Ectodermal cell (in vitro differentiated cells): ENCODE data around the gene PIGB. TPM values are rescaled to one million over a fixed set of nuclear protein-coding genes. Genes with fewer than 3 reads are reported as not detected.
A peak's percentile ranks its signal among the peaks of the same experiment; 100 is the strongest.
"Not testable (repeated sequence)": the region's sequence is repeated elsewhere in the genome, so short reads cannot be mapped to it uniquely, and the experiment has no call there.

Experiments used
- H3K27ac ChIP-seq: 2 replicates; pipeline ENCODE4 v1.7.0; 2013; ENCODE audit warnings: mild to moderate bottlenecking, low read depth, low read length; ENCODE audit not compliant: insufficient read depth, poor library complexity, severe bottlenecking
- H3K27me3 ChIP-seq: 2 replicates; pipeline ENCODE4 v1.7.0; 2013; ENCODE audit warnings: mild to moderate bottlenecking, low read length; ENCODE audit not compliant: insufficient read depth, control insufficient read depth, poor library complexity, severe bottlenecking
- H3K36me3 ChIP-seq: one replicate; pipeline ENCODE4 v1.7.0; 2013; ENCODE audit warnings: low read length; ENCODE audit not compliant: control insufficient read depth, insufficient read depth
- H3K4me1 ChIP-seq: one replicate; pipeline ENCODE4 v1.7.0; 2013; ENCODE audit warnings: low read length; ENCODE audit not compliant: control insufficient read depth, insufficient read depth
- H3K4me3 ChIP-seq: 2 replicates; pipeline ENCODE4 v1.7.0; 2013; ENCODE audit warnings: low read depth, low read length, control low read depth; ENCODE audit not compliant: insufficient read depth
- H3K9me3 ChIP-seq: 2 replicates; pipeline ENCODE4 v1.7.0; 2013; ENCODE audit warnings: mild to moderate bottlenecking, low read length, moderate library complexity; ENCODE audit not compliant: control insufficient read depth
- WGBS, 2 experiments: methylation state at CpG; one replicate each; pipeline ENCODE4 v1.1.7; 2013; ENCODE audit warnings: missing lambda C conversion rate in 2 of 2; 5-methylcytosine and 5-hydroxymethylcytosine counted together
- polyA plus RNA-seq, 4 experiments: library from polyadenylated mRNA; stranded (reverse); fragments of 50-300 nt; gene quantifications; one replicate each; pipeline ENCODE4 v1.2.3, GENCODE V29; 2013

PIGB gene
- polyA plus RNA-seq (2013, experiment 1 of 4), result 13.8 TPM
- polyA plus RNA-seq (2013, experiment 2 of 4), result 16.3 TPM
- 14.6 TPM for polyA plus RNA-seq (2013, experiment 3 of 4)
- polyA plus RNA-seq (2013, experiment 4 of 4), result 12.7 TPM

DNA sequence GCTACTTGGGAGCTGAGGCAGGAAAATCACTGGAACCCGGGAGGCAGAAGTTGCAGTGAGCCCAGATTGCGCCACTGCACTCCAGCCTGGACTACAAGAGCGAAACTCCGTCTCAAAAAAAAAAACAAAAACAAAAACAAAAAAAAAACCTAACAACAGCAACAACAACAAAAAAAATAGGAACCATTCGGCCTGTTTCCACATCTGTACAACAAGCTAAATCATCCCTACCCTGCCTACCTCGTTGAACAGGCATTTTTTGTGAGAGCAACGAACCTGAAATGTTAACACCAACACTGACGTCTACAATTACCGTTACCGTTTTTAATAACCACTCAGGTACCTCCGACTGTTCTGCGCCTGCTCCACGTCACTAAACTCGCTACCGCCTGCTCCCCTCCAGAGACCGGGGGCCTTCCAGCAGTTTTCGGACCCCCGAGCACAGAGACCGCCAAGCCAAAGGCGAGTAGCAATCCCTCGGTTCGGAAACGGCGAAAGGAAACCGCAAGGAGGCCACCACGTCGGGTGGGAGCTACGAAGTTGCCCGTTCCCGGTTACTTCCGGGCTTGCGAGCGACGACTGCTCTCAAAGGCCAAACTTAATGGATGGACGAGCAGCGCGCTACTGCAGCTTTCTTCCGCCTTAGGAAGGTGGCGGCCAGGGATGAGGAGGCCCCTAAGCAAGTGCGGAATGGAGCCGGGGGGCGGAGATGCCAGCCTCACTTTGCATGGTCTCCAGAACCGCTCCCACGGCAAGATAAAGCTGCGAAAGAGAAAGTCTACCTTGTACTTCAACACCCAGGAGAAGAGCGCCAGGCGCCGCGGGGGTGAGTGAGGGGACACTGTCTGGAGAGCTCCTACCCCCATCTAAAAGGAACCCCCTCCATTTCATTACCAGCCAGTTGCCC lies at the start of gene PIGB, which contains the start of gene PIGBOS1:
PIGB (plus strand) TSS at position 635 of the 907 bp plus-strand sequence; CDS start at position 664, 29 bp downstream.
PIGBOS1 (minus strand) TSS at position 536 of the 907 bp plus-strand sequence. CDS start 1,331 bp downstream, outside the sequence.
- H3K4me1 ChIP-seq, result no peaks in the 10 kb centered on the region
- H3K36me3 ChIP-seq, result no peaks in the 10 kb centered on the region
- H3K27me3 ChIP-seq, result no peaks in the 10 kb centered on the region
- WGBS, 2 experiments, result 4 to 6% methylated on average over 45 to 49 of the region's 49 CpGs
- H3K9me3 ChIP-seq, result no peaks in the 10 kb centered on the region
- peak within 1 kb of the TSS; percentile 91 for H3K4me3 ChIP-seq
- peak within 1 kb of the TSS; percentile 74 for H3K27ac ChIP-seq

DNA sequence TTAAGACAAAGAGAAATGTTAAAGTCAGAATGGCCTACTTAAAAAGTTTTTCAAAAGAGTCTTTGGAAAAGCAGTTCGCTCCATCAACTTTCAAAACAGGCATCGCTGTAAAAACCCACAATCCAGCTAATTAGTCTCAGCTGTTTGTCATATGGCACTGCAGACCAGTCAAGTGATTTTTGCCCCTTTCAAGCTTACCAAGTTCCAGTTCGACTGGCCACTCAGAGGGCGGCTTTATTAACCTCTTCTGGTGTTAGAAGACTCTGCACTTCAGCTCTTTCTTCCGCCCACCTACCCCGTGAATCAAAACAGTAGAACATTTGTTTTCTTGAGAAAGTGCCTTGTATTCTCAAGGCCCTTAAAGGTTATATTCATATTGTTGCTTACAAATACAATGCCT lies 48.7 kb upstream of the PIGB start:
- Histone ChIP-seq H3K27me3 (no peaks in the 10 kb centered on the region), H3K9me3 (no peaks in the 10 kb centered on the region), H3K36me3 (no peaks in the 10 kb centered on the region), H3K27ac (no peak overlapping the region), H3K4me3 (no peak overlapping the region), H3K4me1 (no peaks in the 10 kb centered on the region)
- WGBS, 2 experiments, result 92 to 95% methylated on average over 5 to 6 of the region's 6 CpGs

DNA sequence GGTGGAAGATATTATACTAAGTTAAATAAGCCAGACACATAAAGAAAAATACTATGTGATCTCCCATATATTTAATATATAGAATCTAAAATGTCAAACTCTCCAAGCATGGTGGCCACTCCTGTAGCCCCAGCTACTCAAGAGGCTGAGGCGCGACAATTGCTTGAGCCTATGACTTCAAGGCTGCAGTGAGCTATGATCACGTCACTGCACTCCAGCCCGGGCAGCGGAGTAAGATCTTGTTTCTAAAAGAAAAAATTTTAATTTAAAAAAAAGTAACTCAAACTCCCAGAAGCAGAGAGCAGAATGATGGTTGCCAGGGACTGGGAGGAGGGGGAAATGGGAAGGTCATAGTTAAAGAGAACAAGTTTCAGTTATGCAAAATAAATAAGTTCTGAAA lies 42.7 kb upstream of the PIGB start:
- Histone ChIP-seq H3K4me1 (no peaks in the 10 kb centered on the region), H3K27me3 (no peaks in the 10 kb centered on the region), H3K27ac (no peak overlapping the region), H3K9me3 (no peaks in the 10 kb centered on the region), H3K36me3 (no peaks in the 10 kb centered on the region), H3K4me3 (no peak overlapping the region)
- WGBS, 2 experiments, result 98 to 99% methylated on average over 5 of the region's 5 CpGs

DNA sequence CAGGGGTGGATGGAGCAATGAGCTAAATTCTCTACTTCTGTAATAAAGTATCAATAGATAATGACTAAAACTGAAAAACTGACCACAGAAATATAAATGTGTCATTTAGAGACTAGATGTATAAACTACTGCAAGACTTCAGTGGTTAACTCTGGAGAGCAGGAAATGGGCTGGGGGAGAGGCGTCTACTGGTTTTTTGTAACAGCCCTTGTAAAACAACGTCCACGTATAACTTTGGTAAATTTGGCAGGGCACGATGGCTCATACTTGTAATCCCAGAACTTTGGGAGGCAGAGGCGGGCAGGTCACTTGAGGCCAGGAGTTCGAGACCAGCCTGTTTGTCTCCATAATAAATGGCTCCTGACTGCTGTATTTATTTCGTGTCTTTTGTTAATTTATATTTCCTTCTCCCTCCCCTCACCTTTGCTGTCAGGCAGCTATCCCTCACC lies 41.9 kb upstream of the PIGB start:
- H3K36me3 ChIP-seq, result no peaks in the 10 kb centered on the region
- no peak overlapping the region for H3K4me3 ChIP-seq
- no peaks in the 10 kb centered on the region for H3K9me3 ChIP-seq
- no peaks in the 10 kb centered on the region for H3K27me3 ChIP-seq
- H3K4me1 ChIP-seq, result no peaks in the 10 kb centered on the region
- H3K27ac ChIP-seq, result no peak overlapping the region
- WGBS, 2 experiments, result 92 to 94% methylated on average over 7 of the region's 7 CpGs

DNA sequence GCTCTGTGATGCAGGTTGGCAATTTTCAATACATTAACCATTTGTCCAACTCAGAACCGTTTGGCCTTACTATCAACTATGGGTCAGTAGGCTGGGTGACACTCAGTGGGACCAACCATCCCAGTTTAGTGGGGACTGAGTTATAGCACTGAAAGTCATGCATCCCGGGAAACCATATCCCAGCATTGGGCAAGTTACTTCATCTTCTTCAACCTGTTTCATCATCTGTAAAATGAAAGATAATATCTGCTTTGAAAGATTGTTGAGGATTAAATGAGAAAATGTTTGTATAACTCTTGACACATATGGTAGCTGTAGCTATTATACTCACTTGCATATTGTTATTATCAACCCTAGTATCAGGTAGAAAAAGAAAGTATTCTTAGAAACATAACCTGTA lies 41.3 kb upstream of the PIGB start:
- no peaks in the 10 kb centered on the region for H3K4me1 ChIP-seq
- no peaks in the 10 kb centered on the region for H3K36me3 ChIP-seq
- 91 to 92% methylated on average over 2 of the region's 2 CpGs for WGBS, 2 experiments
- no peak overlapping the region for H3K4me3 ChIP-seq
- no peaks in the 10 kb centered on the region for H3K9me3 ChIP-seq
- H3K27me3 ChIP-seq, result no peaks in the 10 kb centered on the region
- no peak overlapping the region for H3K27ac ChIP-seq

DNA sequence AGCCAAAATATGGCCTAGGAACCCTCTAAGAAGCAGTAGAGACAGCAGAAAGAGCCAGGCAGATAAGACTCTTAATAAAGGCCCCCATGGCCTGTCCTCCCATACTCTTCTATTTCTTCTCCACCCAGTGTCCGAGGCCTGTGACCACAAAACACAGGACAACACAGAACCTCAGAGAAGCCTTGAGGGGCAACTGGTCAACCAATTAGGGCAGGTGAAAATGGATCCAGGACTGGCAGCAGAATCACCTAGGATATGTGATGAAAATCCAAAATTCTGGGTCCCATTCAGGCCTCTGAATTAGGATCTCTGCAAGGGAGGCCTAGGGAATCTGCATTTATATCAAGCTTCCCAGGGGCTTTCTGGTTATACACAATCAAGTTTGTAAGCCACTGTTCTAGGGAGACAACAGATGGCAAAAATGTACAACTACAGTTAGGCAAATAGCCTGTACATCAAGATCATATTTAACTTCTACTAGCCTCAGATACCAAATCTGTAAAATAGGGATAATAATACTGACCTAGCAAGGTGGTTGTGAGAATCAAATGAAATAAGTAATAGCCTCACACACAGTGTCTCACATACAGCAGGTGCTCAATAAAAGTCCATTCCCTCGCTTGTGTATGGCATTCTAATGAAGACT lies 39.8 kb upstream of the PIGB start:
- 80 to 93% methylated on average over 1 to 2 of the region's 2 CpGs for WGBS, 2 experiments
- Histone ChIP-seq H3K4me3 (no peak overlapping the region), H3K4me1 (no peaks in the 10 kb centered on the region), H3K36me3 (no peaks in the 10 kb centered on the region), H3K27me3 (no peaks in the 10 kb centered on the region), H3K9me3 (no peaks in the 10 kb centered on the region), H3K27ac (no peak overlapping the region)

DNA sequence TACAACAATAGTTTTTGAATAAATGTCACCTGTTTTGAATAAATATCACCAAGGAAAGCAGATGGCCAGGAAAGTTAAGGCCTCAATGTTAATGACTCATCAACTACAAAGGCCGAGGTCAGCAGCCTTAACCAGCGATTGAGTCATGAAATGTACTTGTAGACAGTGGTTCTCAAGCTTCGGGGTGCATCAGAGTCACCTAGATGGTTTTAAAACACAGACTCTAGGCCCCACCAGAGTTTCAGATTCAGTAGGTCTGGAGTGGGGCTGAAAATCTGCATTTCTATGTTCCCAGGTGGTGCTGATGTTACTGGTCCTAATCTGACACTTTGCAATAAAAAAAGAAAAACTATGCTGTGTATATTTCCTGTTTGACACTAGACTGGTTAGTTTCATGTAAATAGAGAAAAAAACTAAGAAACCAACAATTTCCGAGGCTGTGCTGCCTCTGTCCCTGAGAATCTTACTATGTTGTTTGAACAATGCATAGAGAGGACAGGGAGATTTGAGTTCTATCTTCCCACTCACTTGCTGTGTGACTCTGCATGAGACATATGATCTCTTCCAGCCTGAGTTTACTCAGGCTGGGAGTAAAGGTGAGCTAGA lies 39.2 kb upstream of the PIGB start:
- H3K9me3 ChIP-seq, result no peaks in the 10 kb centered on the region

DNA sequence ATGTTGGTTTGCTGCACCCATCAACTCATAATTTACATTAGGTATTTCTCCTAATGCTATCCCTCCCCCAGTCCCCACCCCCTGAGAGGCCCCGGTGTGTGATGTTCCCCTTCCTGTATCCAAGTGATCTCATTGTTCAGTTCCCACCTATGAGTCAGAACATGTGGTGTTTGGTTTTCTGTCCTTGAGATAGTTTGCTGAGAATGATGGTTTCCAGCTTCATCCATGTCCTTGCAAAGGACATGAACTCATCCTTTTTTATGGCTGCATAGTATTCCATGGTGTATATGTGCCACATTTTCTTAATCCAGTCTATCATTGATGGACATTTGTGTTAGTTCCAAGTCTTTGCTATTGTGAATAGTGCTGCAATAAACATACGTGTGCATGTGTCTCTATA lies 38.4 kb upstream of the PIGB start:
- not testable (repeated sequence) for H3K4me1 ChIP-seq, H3K27ac ChIP-seq, H3K27me3 ChIP-seq, H3K4me3 ChIP-seq, H3K9me3 ChIP-seq, H3K36me3 ChIP-seq
- WGBS, 2 experiments, result 88 to 95% methylated on average over 1 to 2 of the region's 2 CpGs

More for the DNA sequence above, 39.2 kb upstream of the PIGB start:
- Histone ChIP-seq H3K4me1 (no peaks in the 10 kb centered on the region), H3K4me3 (no peak overlapping the region), H3K36me3 (no peaks in the 10 kb centered on the region), H3K27me3 (no peaks in the 10 kb centered on the region), H3K27ac (no peak overlapping the region)
- 94 to 95% methylated on average over 4 of the region's 4 CpGs for WGBS, 2 experiments

DNA sequence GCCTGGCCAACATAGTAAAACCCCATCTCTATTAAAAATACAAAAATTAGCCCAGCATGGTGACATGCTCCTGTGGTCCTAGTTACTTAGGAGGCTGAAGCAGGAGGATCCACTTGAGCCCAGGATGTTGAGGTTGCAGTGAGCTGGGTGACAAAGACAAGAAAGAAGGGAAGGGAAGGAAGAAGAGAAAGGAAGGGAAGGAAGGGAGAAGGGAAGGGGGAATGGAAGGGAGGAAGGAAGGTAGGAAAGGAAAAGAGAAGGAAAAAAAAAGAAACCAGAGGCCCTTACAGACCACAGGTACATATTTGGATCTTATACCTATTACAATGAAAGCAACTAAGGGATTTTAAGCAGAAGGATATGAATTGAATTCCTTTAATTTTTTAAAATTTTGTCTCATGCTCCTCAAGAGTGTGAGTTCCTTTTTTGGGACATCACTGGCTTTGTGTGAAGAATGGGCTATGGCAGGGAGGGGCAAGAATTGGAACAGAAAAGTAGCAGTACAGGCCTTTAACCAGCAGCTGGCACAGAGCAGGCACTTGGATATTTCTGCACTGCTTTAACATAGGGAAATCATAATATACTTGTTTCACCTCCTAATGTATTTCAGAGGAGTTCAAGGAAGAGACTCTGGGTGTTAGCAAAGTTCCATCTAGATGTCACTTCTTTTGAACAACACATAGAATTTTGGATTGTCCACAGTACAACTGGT lies 37.3 kb upstream of the PIGB start:
- H3K27ac ChIP-seq, result no peak overlapping the region

More for the DNA sequence above, 37.3 kb upstream of the PIGB start:
- Histone ChIP-seq H3K9me3 (no peaks in the 10 kb centered on the region), H3K27me3 (no peaks in the 10 kb centered on the region), H3K36me3 (no peaks in the 10 kb centered on the region), H3K4me3 (no peak overlapping the region), H3K4me1 (no peaks in the 10 kb centered on the region)
